ENCODE measurements around the gene SLC29A1.
"Not testable (repeated sequence)": the region's sequence is repeated elsewhere in the genome, so short reads cannot be mapped to it uniquely, and the experiment has no call there.

The SLC29A1 gene

DNA sequence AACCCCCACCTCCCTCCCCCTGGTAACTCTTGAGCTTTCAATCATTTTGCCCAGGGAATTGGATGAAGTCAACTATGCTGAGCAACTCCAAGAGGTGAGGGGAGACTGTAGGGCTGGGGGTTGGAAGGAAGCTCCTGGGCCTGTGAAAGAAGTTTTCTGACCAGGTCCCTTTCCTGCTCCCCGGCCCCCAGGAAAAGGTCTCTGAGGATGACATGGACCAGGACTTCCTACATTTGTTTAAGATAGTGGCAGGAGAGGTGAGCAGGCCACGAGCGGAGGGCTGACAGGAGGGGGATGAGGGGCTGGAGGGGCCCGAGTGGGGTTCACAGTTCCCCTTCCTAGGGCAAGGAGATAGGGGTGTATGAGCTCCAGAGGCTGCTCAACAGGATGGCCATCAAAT, 43.0 kb upstream of the SLC29A1 start:
- Histone ChIP-seq H2BK120ac (ENCODE audit: low read depth, low read length) (no peak overlapping the region), H2AK5ac (ENCODE audit: low read depth, low read length) (no peak overlapping the region), H3K4me1 (ENCODE audit: control insufficient read depth in 2 of 2, insufficient read depth in 1 of 2, low read depth in 1 of 2, low read length in 2 of 2) (peaks cover 0 to 9% of the 10 kb centered on the region in 2 donors), H2BK15ac (ENCODE audit: low read length) (no peak overlapping the region), H3K4me2 (ENCODE audit: insufficient read depth, low read length, poor library complexity, severe bottlenecking) (no peak overlapping the region), H3K27ac (replicated peaks; ENCODE audit: low read length) (no peak overlapping the region), H4K8ac (ENCODE audit: low read depth, low read length) (no peak overlapping the region), H3K79me1 (ENCODE audit: low read depth, low read length) (no peaks in the 10 kb centered on the region), H4K91ac (ENCODE audit: low read depth, low read length, poor library complexity) (no peak overlapping the region), H3K9me3 (replicated peaks in 1 of 2; ENCODE audit: control insufficient read depth in 2 of 2, insufficient read depth in 1 of 2, low read depth in 1 of 2, low read length in 2 of 2) (no peaks in the 10 kb centered on the region), H3K27me3 (ENCODE audit: control insufficient read depth in 3 of 3, insufficient read depth in 3 of 3, low read depth in 1 of 3, low read length in 3 of 3) (no peaks in the 10 kb centered on the region), H3K14ac (ENCODE audit: low read length) (no peak overlapping the region), H3K18ac (ENCODE audit: low read length) (no peak overlapping the region), H3K4me3 (ENCODE audit: low read length in 2 of 2) (no peak overlapping the region), H2BK5ac (ENCODE audit: low read length) (no peak overlapping the region), H3K9ac (ENCODE audit: low read depth, low read length, poor library complexity) (no peak overlapping the region), H2BK12ac (ENCODE audit: low read length) (no peak overlapping the region), H3K23ac (ENCODE audit: low read depth, low read length, poor library complexity) (no peak overlapping the region), H3K36me3 (replicated peaks in 1 of 2; ENCODE audit: control insufficient read depth in 2 of 2, insufficient read depth in 2 of 2, low read length in 2 of 2) (no peaks in the 10 kb centered on the region), H3K4ac (ENCODE audit: low read length) (no peak overlapping the region), H2AFZ (ENCODE audit: low read length) (no peak overlapping the region)
- no peak for DNase-seq (ENCODE audit: low spot score)
- WGBS, 2 donors (ENCODE audit: extremely low coverage in 2 of 2, insufficient read length in 2 of 2, insufficient replicate concordance in 1 of 2), result no CpG with 5 or more reads among the region's 4 CpGs

DNA sequence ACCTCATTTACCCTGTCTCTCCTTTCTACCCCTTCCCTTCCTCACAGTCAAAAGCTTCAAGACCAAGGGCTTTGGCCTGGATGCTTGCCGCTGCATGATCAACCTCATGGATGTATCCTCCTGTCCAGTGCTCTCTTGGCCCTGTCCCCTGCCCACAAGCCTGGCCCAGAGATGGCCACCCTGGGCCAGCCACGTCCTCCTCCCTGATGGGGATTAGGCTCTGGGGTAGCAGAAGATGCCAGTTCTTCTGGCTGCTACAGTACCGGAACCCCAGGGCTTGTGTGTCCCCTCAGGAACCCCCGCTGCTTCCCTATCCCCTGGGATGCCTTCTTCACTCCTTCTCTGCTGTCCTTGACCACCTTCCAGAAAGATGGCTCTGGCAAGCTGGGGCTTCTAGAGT, 42.5 kb upstream of the SLC29A1 start:
- Histone ChIP-seq H3K9ac (ENCODE audit: low read depth, low read length, poor library complexity) (no peak overlapping the region), H3K4me3 (ENCODE audit: low read length in 2 of 2) (no peak overlapping the region), H3K4ac (ENCODE audit: low read length) (no peak overlapping the region), H3K27ac (replicated peaks; ENCODE audit: low read length) (no peak overlapping the region), H3K4me2 (ENCODE audit: insufficient read depth, low read length, poor library complexity, severe bottlenecking) (no peak overlapping the region), H3K4me1 (ENCODE audit: control insufficient read depth in 2 of 2, insufficient read depth in 1 of 2, low read depth in 1 of 2, low read length in 2 of 2) (peaks cover 2 to 10% of the 10 kb centered on the region in 2 donors), H3K14ac (ENCODE audit: low read length) (no peak overlapping the region), H2AFZ (ENCODE audit: low read length) (no peak overlapping the region), H4K91ac (ENCODE audit: low read depth, low read length, poor library complexity) (no peak overlapping the region), H3K23ac (ENCODE audit: low read depth, low read length, poor library complexity) (peak overlapping the region; percentile 81), H3K36me3 (replicated peaks in 1 of 2; ENCODE audit: control insufficient read depth in 2 of 2, insufficient read depth in 2 of 2, low read length in 2 of 2) (no peaks in the 10 kb centered on the region), H2BK15ac (ENCODE audit: low read length) (peak overlapping the region; percentile 32), H2AK5ac (ENCODE audit: low read depth, low read length) (no peak overlapping the region), H3K79me1 (ENCODE audit: low read depth, low read length) (no peaks in the 10 kb centered on the region), H2BK12ac (ENCODE audit: low read length) (no peak overlapping the region), H3K9me3 (replicated peaks in 1 of 2; ENCODE audit: control insufficient read depth in 2 of 2, insufficient read depth in 1 of 2, low read depth in 1 of 2, low read length in 2 of 2) (no peaks in the 10 kb centered on the region), H4K8ac (ENCODE audit: low read depth, low read length) (no peak overlapping the region), H3K27me3 (ENCODE audit: control insufficient read depth in 3 of 3, insufficient read depth in 3 of 3, low read depth in 1 of 3, low read length in 3 of 3) (no peaks in the 10 kb centered on the region), H2BK120ac (ENCODE audit: low read depth, low read length) (no peak overlapping the region), H3K18ac (ENCODE audit: low read length) (no peak overlapping the region), H2BK5ac (ENCODE audit: low read length) (no peak overlapping the region)
- DNase-seq (ENCODE audit: low spot score), result no peak
- WGBS, 2 donors (ENCODE audit: extremely low coverage in 2 of 2, insufficient read length in 2 of 2, insufficient replicate concordance in 1 of 2), result no CpG with 5 or more reads among the region's 4 CpGs

DNA sequence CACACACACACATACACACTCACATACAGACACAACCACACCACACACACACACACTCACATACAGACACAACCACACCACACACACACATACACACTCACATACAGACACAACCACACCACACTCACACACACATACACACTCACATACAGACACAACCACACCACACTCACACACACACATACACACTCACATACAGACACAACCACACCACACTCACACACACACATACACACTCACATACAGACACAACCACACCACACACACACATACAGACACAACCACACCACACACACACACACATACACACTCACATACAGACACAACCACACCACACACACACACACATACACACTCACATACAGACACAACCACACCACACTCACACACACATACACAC, 41.6 kb upstream of the SLC29A1 start:
- not testable (repeated sequence) for H2AK5ac ChIP-seq (ENCODE audit: low read depth, low read length); H3K23ac ChIP-seq (ENCODE audit: low read depth, low read length, poor library complexity); H3K36me3 ChIP-seq (replicated peaks in 1 of 2; ENCODE audit: control insufficient read depth in 2 of 2, insufficient read depth in 2 of 2, low read length in 2 of 2); H2BK5ac ChIP-seq (ENCODE audit: low read length); H3K27me3 ChIP-seq (ENCODE audit: control insufficient read depth in 3 of 3, insufficient read depth in 3 of 3, low read depth in 1 of 3, low read length in 3 of 3); H3K9me3 ChIP-seq (replicated peaks in 1 of 2; ENCODE audit: control insufficient read depth in 2 of 2, insufficient read depth in 1 of 2, low read depth in 1 of 2, low read length in 2 of 2); H3K27ac ChIP-seq (replicated peaks; ENCODE audit: low read length); H4K8ac ChIP-seq (ENCODE audit: low read depth, low read length); H2BK12ac ChIP-seq (ENCODE audit: low read length); H3K79me1 ChIP-seq (ENCODE audit: low read depth, low read length); H3K14ac ChIP-seq (ENCODE audit: low read length); H2AFZ ChIP-seq (ENCODE audit: low read length); H2BK120ac ChIP-seq (ENCODE audit: low read depth, low read length); H2BK15ac ChIP-seq (ENCODE audit: low read length); H3K4ac ChIP-seq (ENCODE audit: low read length); H4K91ac ChIP-seq (ENCODE audit: low read depth, low read length, poor library complexity); H3K18ac ChIP-seq (ENCODE audit: low read length); H3K4me3 ChIP-seq (ENCODE audit: low read length in 2 of 2); H3K4me2 ChIP-seq (ENCODE audit: insufficient read depth, low read length, poor library complexity, severe bottlenecking); H3K9ac ChIP-seq (ENCODE audit: low read depth, low read length, poor library complexity); DNase-seq (ENCODE audit: low spot score)
- H3K4me1 ChIP-seq (ENCODE audit: control insufficient read depth in 2 of 2, insufficient read depth in 1 of 2, low read depth in 1 of 2, low read length in 2 of 2), result peaks cover 9 to 11% of the 10 kb centered on the region in 2 donors

DNA sequence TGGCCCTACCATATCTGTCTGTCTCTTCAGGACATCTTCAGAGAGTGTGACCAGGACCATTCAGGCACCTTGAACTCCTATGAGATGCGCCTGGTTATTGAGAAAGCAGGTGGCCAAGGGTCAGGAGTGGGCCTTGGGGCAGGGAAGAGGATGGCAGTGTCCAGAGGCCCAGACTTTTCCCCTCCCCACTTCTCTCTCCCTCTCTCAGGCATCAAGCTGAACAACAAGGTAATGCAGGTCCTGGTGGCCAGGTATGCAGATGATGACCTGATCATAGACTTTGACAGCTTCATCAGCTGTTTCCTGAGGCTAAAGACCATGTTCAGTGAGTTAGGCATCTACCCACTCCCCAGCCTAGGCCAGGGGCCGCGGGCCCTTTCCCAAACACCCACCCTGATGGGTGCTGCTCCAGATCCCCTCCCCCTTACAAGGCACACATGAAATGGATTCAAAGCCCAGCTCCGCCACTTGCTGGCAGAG, 40.4 kb upstream of the SLC29A1 start:
- Histone ChIP-seq H3K9ac (ENCODE audit: low read depth, low read length, poor library complexity) (no peak overlapping the region), H3K14ac (ENCODE audit: low read length) (no peak overlapping the region), H4K8ac (ENCODE audit: low read depth, low read length) (no peak overlapping the region), H3K36me3 (replicated peaks in 1 of 2; ENCODE audit: control insufficient read depth in 2 of 2, insufficient read depth in 2 of 2, low read length in 2 of 2) (no peaks in the 10 kb centered on the region), H3K23ac (ENCODE audit: low read depth, low read length, poor library complexity) (no peak overlapping the region), H2AFZ (ENCODE audit: low read length) (no peak overlapping the region), H3K4ac (ENCODE audit: low read length) (no peak overlapping the region), H2BK12ac (ENCODE audit: low read length) (no peak overlapping the region), H3K4me1 (ENCODE audit: control insufficient read depth in 2 of 2, insufficient read depth in 1 of 2, low read depth in 1 of 2, low read length in 2 of 2) (peaks cover 9 to 11% of the 10 kb centered on the region in 2 donors), H3K18ac (ENCODE audit: low read length) (no peak overlapping the region), H2BK15ac (ENCODE audit: low read length) (no peak overlapping the region), H3K9me3 (replicated peaks in 1 of 2; ENCODE audit: control insufficient read depth in 2 of 2, insufficient read depth in 1 of 2, low read depth in 1 of 2, low read length in 2 of 2) (no peaks in the 10 kb centered on the region), H2BK120ac (ENCODE audit: low read depth, low read length) (no peak overlapping the region), H3K27me3 (ENCODE audit: control insufficient read depth in 3 of 3, insufficient read depth in 3 of 3, low read depth in 1 of 3, low read length in 3 of 3) (no peaks in the 10 kb centered on the region), H2BK5ac (ENCODE audit: low read length) (peak overlapping the region; percentile 10), H3K4me2 (ENCODE audit: insufficient read depth, low read length, poor library complexity, severe bottlenecking) (no peak overlapping the region), H2AK5ac (ENCODE audit: low read depth, low read length) (no peak overlapping the region), H3K79me1 (ENCODE audit: low read depth, low read length) (no peaks in the 10 kb centered on the region), H4K91ac (ENCODE audit: low read depth, low read length, poor library complexity) (no peak overlapping the region), H3K4me3 (ENCODE audit: low read length in 2 of 2) (no peak overlapping the region), H3K27ac (replicated peaks; ENCODE audit: low read length) (no peak overlapping the region)
- no CpG with 5 or more reads among the region's 4 CpGs for WGBS, 2 donors (ENCODE audit: extremely low coverage in 2 of 2, insufficient read length in 2 of 2, insufficient replicate concordance in 1 of 2)
- no peak for DNase-seq (ENCODE audit: low spot score)

All from neuronal stem cell (in vitro differentiated cells).